Type B pancreatic cell (in vitro differentiated cells): ENCODE measurements around the gene CCDC18. TPM values are rescaled to one million over a fixed set of nuclear protein-coding genes. Genes with fewer than 3 reads are reported as not detected.
"Not testable (repeated sequence)": the region's sequence is repeated elsewhere in the genome, so short reads cannot be mapped to it uniquely, and the experiment has no call there.

Experiments used
- DNase-seq: peaks from one replicate; pipeline ENCODE4 v3.0.0; 2021; ENCODE audit warnings: mixed read lengths; ENCODE audit not compliant: unreplicated experiment; ENCODE audit errors: extremely low spot score
- H3K27ac Mint-ChIP-seq: 2 replicates; pipeline ENCODE4 v1.8.0; 2021; ENCODE audit warnings: mild to moderate bottlenecking, mixed read lengths
- H3K27me3 Mint-ChIP-seq: 2 replicates; pipeline ENCODE4 v1.8.0; 2021; ENCODE audit warnings: mixed read lengths
- H3K36me3 Mint-ChIP-seq: 2 replicates; pipeline ENCODE4 v1.8.0; 2021; ENCODE audit warnings: mixed read lengths
- H3K4me1 Mint-ChIP-seq: one replicate; pipeline ENCODE4 v1.8.0; 2021; ENCODE audit warnings: mixed read lengths; ENCODE audit not compliant: unreplicated experiment
- H3K4me3 Mint-ChIP-seq: 2 replicates; pipeline ENCODE4 v1.8.0; 2021; ENCODE audit warnings: mild to moderate bottlenecking, mixed read lengths
- H3K9me3 Mint-ChIP-seq: 2 replicates; pipeline ENCODE4 v1.8.0; 2021; ENCODE audit warnings: mixed read lengths
- total RNA-seq: library from RNA; stranded (reverse); gene quantifications from 2 replicates; pipeline ENCODE4 v1.2.1, GENCODE V29; 2021; ENCODE audit warnings: low replicate concordance
- TF ChIP-seq, protein P1 (sequence below): fragments of 200-600 bp; sonication (generic); conservative IDR thresholded peaks from 2 replicates; pipeline ENCODE4 v1.5.0; 2021; ENCODE audit warnings: antibody characterized with exemption, mild to moderate bottlenecking

The CCDC18 gene
- total RNA-seq, 1 donor from 2014 or later: 13.3 TPM

DNA sequence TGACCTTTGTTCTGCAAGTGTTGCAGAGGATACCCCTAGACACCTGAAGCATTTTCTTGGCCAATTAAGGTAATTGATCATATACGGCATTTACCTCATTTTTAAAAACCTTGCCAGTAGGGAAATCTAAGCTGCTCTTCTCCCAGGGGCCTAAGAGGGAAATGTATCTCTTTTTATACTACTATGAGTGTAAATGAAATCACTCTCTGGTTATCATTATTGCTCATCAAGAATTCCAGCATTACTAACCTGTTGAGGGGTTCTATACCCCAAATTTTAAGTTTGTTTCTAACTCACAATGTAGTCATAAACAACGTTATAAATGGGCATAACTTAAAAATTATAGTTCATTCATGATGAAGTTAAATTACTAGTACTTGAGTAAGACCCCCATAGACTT is 27.7 kb upstream of the CCDC18 start:
- no peaks in the 10 kb centered on the region for H3K27me3 Mint-ChIP-seq
- DNase-seq: no peak
- no peaks in the 10 kb centered on the region for H3K4me1 Mint-ChIP-seq
- no peak overlapping the region for H3K4me3 Mint-ChIP-seq
- H3K36me3 Mint-ChIP-seq: peaks cover 12% of the 10 kb centered on the region
- no peak overlapping the region for H3K27ac Mint-ChIP-seq
- no peaks in the 10 kb centered on the region for H3K9me3 Mint-ChIP-seq
- TF ChIP-seq, protein P1, sequence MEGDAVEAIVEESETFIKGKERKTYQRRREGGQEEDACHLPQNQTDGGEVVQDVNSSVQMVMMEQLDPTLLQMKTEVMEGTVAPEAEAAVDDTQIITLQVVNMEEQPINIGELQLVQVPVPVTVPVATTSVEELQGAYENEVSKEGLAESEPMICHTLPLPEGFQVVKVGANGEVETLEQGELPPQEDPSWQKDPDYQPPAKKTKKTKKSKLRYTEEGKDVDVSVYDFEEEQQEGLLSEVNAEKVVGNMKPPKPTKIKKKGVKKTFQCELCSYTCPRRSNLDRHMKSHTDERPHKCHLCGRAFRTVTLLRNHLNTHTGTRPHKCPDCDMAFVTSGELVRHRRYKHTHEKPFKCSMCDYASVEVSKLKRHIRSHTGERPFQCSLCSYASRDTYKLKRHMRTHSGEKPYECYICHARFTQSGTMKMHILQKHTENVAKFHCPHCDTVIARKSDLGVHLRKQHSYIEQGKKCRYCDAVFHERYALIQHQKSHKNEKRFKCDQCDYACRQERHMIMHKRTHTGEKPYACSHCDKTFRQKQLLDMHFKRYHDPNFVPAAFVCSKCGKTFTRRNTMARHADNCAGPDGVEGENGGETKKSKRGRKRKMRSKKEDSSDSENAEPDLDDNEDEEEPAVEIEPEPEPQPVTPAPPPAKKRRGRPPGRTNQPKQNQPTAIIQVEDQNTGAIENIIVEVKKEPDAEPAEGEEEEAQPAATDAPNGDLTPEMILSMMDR: no peak

DNA sequence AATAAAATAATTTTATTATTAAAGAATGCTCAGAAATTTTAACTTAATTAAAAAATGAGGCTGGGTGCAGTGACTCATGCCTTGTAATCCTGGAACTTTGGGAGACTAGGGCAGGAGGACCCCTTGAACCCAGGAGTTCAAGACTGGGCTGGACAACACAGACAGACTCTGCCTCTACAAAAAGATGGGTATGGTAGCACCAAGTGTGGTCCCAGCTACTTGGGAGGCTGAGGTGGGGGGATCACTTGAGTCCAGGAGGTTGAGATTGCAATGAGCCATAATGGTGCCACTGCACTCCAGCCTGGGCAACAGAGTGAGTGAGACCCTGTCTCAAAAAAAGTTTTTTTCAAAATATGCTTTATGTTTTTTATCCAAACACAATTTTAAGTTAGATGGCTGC is 25.6 kb upstream of the CCDC18 start:
- no peak for DNase-seq
- Mint-ChIP-seq H3K4me1 (no peaks in the 10 kb centered on the region), H3K4me3 (no peak overlapping the region), H3K36me3 (peaks cover 12% of the 10 kb centered on the region), H3K9me3 (no peaks in the 10 kb centered on the region), H3K27ac (no peak overlapping the region), H3K27me3 (no peaks in the 10 kb centered on the region)
- TF ChIP-seq, protein P1: no peak

DNA sequence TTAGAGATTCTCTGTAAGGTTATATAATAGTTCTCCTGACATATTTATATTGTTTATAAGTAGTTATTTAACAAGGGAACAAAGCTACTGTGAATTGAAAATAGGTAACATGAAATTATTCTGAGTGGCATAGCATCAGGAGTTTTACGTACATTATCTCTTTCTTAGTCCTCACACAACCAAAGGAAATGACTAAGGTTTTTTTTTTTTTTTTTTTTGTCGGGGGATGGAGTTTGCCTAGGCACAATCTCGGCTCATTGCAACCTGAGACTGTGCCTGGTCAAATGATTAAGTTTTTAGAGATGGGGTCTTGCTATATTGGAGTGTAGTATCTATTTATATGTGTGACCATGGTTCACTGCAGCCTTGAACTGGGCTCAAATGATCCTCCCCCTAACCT is 25.2 kb upstream of the CCDC18 start:
- H3K27ac Mint-ChIP-seq: no peak overlapping the region
- TF ChIP-seq, protein P1: no peak
- no peak for DNase-seq
- H3K4me3 Mint-ChIP-seq: no peak overlapping the region
- peaks cover 12% of the 10 kb centered on the region for H3K36me3 Mint-ChIP-seq
- H3K9me3 Mint-ChIP-seq: no peaks in the 10 kb centered on the region
- H3K27me3 Mint-ChIP-seq: no peaks in the 10 kb centered on the region
- no peaks in the 10 kb centered on the region for H3K4me1 Mint-ChIP-seq

DNA sequence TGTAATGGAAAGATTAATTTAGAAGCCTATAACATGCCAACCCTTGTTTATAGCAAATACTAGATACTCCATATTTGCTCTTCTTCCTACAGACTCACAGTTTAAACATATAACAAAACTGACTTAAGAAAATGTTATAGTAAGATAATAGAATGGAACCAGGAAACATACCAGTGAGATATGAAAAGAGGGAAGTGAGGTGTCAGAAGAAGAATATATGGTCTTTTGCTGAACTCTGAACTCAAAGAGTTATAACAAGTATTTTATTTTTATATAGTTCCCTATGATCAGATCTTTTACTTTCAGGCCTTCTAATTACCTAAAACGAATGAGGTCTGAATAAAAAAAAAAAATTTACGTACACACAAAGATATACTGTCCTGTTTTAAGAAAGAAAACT is 21.2 kb upstream of the CCDC18 start:
- peaks cover 17% of the 10 kb centered on the region for H3K36me3 Mint-ChIP-seq
- TF ChIP-seq, protein P1: no peak
- no peak overlapping the region for H3K4me3 Mint-ChIP-seq
- H3K27me3 Mint-ChIP-seq: no peaks in the 10 kb centered on the region
- H3K4me1 Mint-ChIP-seq: no peaks in the 10 kb centered on the region
- H3K9me3 Mint-ChIP-seq: no peaks in the 10 kb centered on the region
- DNase-seq: no peak
- no peak overlapping the region for H3K27ac Mint-ChIP-seq

DNA sequence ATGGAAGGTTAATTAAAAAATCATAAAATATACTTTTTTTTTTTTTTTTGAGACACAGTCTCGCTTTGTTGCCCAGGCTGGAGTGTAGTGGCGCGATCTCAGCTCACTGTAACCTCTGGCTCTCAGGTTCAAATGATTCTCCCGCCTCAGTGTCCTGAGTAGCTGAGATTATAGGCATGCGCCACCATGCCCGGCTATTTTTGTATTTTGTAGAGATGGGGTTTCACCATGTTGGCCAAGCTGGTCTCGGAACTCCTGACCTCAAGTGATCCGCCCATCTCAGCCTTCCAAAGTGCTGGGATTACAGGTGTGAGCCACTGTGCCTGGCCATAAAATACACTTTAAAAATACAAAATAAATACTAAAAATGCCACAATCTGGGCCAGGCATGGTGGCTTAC is 17.2 kb upstream of the CCDC18 start:
- not testable (repeated sequence) for H3K27ac Mint-ChIP-seq, H3K4me3 Mint-ChIP-seq, DNase-seq, H3K27me3 Mint-ChIP-seq, H3K4me1 Mint-ChIP-seq
- H3K9me3 Mint-ChIP-seq: peaks cover 11% of the 10 kb centered on the region
- H3K36me3 Mint-ChIP-seq: peaks cover 39% of the 10 kb centered on the region

DNA sequence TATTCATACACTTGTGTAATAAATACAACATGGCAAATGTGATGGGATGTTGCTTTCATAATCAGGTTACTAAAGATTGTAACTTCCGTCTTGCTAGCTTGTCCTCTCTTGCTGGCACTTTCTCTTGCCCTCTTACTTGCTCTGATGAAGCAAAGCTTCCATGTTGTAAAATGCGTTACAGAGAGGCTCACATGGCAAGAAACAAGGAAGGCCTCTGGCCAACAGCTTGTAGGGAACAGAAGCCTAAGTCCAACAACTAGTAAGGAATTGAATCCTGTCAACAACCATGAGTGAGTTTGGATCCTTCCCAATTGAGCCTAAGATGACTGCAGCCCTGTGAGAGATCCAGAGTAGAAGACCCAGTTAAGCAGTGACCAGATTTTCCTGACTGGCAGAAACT is 15.7 kb upstream of the CCDC18 start:
- no peak overlapping the region for H3K27ac Mint-ChIP-seq
- no peak for DNase-seq
- H3K4me3 Mint-ChIP-seq: no peak overlapping the region
- no peaks in the 10 kb centered on the region for H3K27me3 Mint-ChIP-seq
- peaks cover 46% of the 10 kb centered on the region for H3K36me3 Mint-ChIP-seq
- H3K4me1 Mint-ChIP-seq: no peaks in the 10 kb centered on the region
- TF ChIP-seq, protein P1: no peak
- peaks cover 15% of the 10 kb centered on the region for H3K9me3 Mint-ChIP-seq

DNA sequence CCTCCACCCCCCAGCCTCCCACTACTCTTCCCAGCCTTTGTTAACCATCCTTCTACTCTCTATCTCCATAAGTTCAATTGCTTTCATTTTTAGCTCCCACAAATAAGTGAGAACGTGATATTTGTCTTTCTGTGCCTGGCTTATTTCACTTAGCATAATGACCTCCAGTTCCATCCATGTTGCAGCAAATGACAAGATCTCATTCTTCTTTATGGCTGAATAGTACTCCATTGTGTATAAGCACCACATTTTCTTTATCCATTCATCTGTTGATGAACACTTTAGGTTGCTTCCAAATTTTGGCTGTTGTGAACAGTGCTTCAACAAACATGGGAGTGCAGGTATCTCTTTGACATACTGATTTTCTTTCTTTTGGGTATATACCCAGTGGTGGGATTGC is 14.6 kb upstream of the CCDC18 start:
- H3K4me1 Mint-ChIP-seq: not testable (repeated sequence)

More for the DNA sequence above, 14.6 kb upstream of the CCDC18 start:
- Mint-ChIP-seq H3K36me3 (peaks cover 48% of the 10 kb centered on the region), H3K9me3 (peaks cover 15% of the 10 kb centered on the region)
- not testable (repeated sequence) for DNase-seq, H3K4me3 Mint-ChIP-seq, H3K27me3 Mint-ChIP-seq, H3K27ac Mint-ChIP-seq
